Measurements from ENCODE around the gene TRPT1. TPM values are rescaled to one million over a fixed set of nuclear protein-coding genes. Genes with fewer than 3 reads are reported as not detected.

TRPT1 gene
- total and polyA plus RNA-seq, 9 of the 15 experiments (the other 6 are each of a cell fraction or from before 2014, with no cell fraction given), result 4.6 to 41.7 (median 23.1) TPM

- TF ChIP-seq RAD21 (CRISPR knock-in tag; conservative IDR thresholded peaks at IDR 0.05 in 1 of 2, IDR thresholded peaks at IDR 0.05 in 1 of 2) (peak in 1 of 2 experiments; percentile 7; a peak in 2 of 4 replicates), UBTF (IDR thresholded peaks at IDR 0.05; ENCODE audit: borderline replicate concordance in 1 of 2, low read depth in 2 of 2, low read length in 2 of 2) (peak in 1 of 2 experiments; percentile 38; a peak in 1 of 4 replicates), ZNF232 (CRISPR knock-in tag; IDR thresholded peaks at IDR 0.05) (no peak), ZBTB1 (CRISPR knock-in tag; IDR thresholded peaks at IDR 0.05; ENCODE audit: borderline replicate concordance, low read depth) (peak; percentile 45; the same call in 1 of the 2 replicates), CREB1 (IDR thresholded peaks at IDR 0.05) (0 out of 2 replicates have a peak, but pooled peaks have one; percentile 34), CREB1 (CRISPR knock-in tag; IDR thresholded peaks at IDR 0.05) (peak; percentile 43; the same call in 1 of the 2 replicates), ZFPM2 (CRISPR knock-in tag; IDR thresholded peaks at IDR 0.05) (no peak), TEAD1 (CRISPR knock-in tag; IDR thresholded peaks at IDR 0.05) (peak in 1 of 2 experiments; percentile 45; a peak in 1 of 4 replicates), ZNF639 (CRISPR knock-in tag; conservative IDR thresholded peaks at IDR 0.05 in 1 of 2, IDR thresholded peaks at IDR 0.05 in 1 of 2) (0 out of 4 replicates have a peak, but pooled peaks of 1 of the 2 experiments have one; percentile 16), SMAD2 (IDR thresholded peaks at IDR 0.05; ENCODE audit: low read depth, low read length) (no peak), TAF1 (IDR thresholded peaks at IDR 0.05; ENCODE audit: control insufficient read depth, extremely low read depth, insufficient read depth, low read length, severe bottlenecking) (peak; percentile 69), POLR2G (IDR thresholded peaks at IDR 0.05; ENCODE audit: low read depth, low read length) (peak; percentile 87), ZNF354B (CRISPR knock-in tag; IDR thresholded peaks at IDR 0.05) (no peak), PHF8 (IDR thresholded peaks at IDR 0.05; ENCODE audit: borderline replicate concordance, low read length) (peak; percentile 81; the same call in 1 of the 2 replicates), TAF9B (IDR thresholded peaks at IDR 0.05; ENCODE audit: partially characterized antibody) (no peak), ZNF277 (CRISPR knock-in tag; IDR thresholded peaks at IDR 0.05; ENCODE audit: borderline replicate concordance) (no peak), STAT5B (CRISPR knock-in tag; IDR thresholded peaks at IDR 0.05) (no peak), PHTF2 (CRISPR knock-in tag; IDR thresholded peaks at IDR 0.05) (no peak), LEF1 (IDR thresholded peaks at IDR 0.05) (no peak), ATF1 (CRISPR knock-in tag; IDR thresholded peaks at IDR 0.05) (no peak), ATF1 (tag; IDR thresholded peaks at IDR 0.05) (peak; percentile 46; the same call in 1 of the 2 replicates), NFYB (IDR thresholded peaks at IDR 0.05; ENCODE audit: extremely low read depth, insufficient read length) (no peak)
Measured at GRCh38 chr11:64225608-64226506, at the start of gene TRPT1, which contains the start of gene NUDT22 (continued).
